ENCODE data around the gene MDP1.

DNA sequence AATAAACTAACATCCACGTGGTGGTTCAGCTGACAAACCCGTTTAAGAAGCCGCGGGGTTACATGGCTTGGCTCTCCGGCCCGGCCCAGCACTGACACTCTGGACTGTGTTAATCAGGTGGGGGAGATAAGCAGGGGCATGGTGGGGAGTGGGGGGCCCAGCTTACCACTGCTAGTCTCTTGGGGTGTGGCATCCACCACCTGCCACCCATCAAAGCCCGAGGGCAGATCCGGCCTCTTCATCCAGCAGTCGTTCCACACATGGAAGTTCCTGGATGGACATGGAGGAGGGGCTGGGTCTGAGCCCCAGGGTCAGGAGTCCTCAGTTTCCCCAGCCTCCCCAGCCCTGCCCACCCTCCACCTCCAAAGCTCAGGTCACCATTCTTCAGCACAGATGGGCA, 42.3 kb upstream of the MDP1 start:
- TF ChIP-seq, protein P1, sequence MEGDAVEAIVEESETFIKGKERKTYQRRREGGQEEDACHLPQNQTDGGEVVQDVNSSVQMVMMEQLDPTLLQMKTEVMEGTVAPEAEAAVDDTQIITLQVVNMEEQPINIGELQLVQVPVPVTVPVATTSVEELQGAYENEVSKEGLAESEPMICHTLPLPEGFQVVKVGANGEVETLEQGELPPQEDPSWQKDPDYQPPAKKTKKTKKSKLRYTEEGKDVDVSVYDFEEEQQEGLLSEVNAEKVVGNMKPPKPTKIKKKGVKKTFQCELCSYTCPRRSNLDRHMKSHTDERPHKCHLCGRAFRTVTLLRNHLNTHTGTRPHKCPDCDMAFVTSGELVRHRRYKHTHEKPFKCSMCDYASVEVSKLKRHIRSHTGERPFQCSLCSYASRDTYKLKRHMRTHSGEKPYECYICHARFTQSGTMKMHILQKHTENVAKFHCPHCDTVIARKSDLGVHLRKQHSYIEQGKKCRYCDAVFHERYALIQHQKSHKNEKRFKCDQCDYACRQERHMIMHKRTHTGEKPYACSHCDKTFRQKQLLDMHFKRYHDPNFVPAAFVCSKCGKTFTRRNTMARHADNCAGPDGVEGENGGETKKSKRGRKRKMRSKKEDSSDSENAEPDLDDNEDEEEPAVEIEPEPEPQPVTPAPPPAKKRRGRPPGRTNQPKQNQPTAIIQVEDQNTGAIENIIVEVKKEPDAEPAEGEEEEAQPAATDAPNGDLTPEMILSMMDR (IDR thresholded peaks at IDR 0.05 in 8 of 11, conservative IDR thresholded peaks at IDR 0.05 in 3 of 11), result no peak
- TF ChIP-seq POLR2A (IDR thresholded peaks at IDR 0.05) (no peak), POLR2AphosphoS5 (IDR thresholded peaks at IDR 0.05) (no peak)

Data from spleen (tissue), 7 donors.